CD4-positive, alpha-beta T cell treated with Interleukin-1 beta for 1 hour (primary cell): ENCODE results near the gene DSCAM.
"Not testable (repeated sequence)": the region's sequence is repeated elsewhere in the genome, so short reads cannot be mapped to it uniquely, and the experiment has no call there.

Source experiments
- DNase-seq, 2 donors: peaks; one replicate each; pipeline ENCODE4 v3.0.0-alpha.2; 2020 to 2022

Gene DSCAM

GRCh38 chr21:40200946-40201345 is 646.0 kb downstream of the DSCAM start:
- no peak for DNase-seq

- DNase-seq: no peak
Observed at GRCh38 chr21:40200126-40200525, 646.8 kb downstream of the DSCAM start.

GRCh38 chr21:40194185-40194980 is 652.6 kb downstream of the DSCAM start:
- no peak for DNase-seq

- no peak for DNase-seq
Observed at GRCh38 chr21:40191616-40192015, 655.3 kb downstream of the DSCAM start.

- no peak for DNase-seq
Observed at GRCh38 chr21:40191196-40191595, 655.8 kb downstream of the DSCAM start.

GRCh38 chr21:40187946-40188654 is 658.9 kb downstream of the DSCAM start:
- DNase-seq: no peak

- no peak for DNase-seq
Observed at GRCh38 chr21:40187244-40187643, 659.7 kb downstream of the DSCAM start.

- DNase-seq: no peak
Observed at GRCh38 chr21:40186045-40186444, 660.9 kb downstream of the DSCAM start.

- no peak for DNase-seq
Observed at GRCh38 chr21:40185208-40185607, 661.8 kb downstream of the DSCAM start.

GRCh38 chr21:40182491-40182890 is 664.5 kb downstream of the DSCAM start:
- DNase-seq: not testable (repeated sequence)

- no peak for DNase-seq
Observed at GRCh38 chr21:40179166-40179565, 667.8 kb downstream of the DSCAM start.

- no peak for DNase-seq
Observed at GRCh38 chr21:40178726-40179125, 668.2 kb downstream of the DSCAM start.

- DNase-seq: no peak
Observed at GRCh38 chr21:40177979-40178378, 669.0 kb downstream of the DSCAM start.

- no peak for DNase-seq
Observed at GRCh38 chr21:40176724-40177123, 670.2 kb downstream of the DSCAM start.

- no peak for DNase-seq
Observed at GRCh38 chr21:40173816-40174215, 673.1 kb downstream of the DSCAM start.

GRCh38 chr21:40169971-40170370 is 677.0 kb downstream of the DSCAM start:
- no peak for DNase-seq

GRCh38 chr21:40166291-40166843 is 680.6 kb downstream of the DSCAM start:
- no peak for DNase-seq

GRCh38 chr21:40165773-40166070 is 681.2 kb downstream of the DSCAM start:
- no peak for DNase-seq

GRCh38 chr21:40164905-40165772 is 681.8 kb downstream of the DSCAM start:
- no peak for DNase-seq

GRCh38 chr21:40162075-40162474 is 684.9 kb downstream of the DSCAM start:
- DNase-seq: no peak

- no peak for DNase-seq
Observed at GRCh38 chr21:40160911-40161310, 686.0 kb downstream of the DSCAM start.

GRCh38 chr21:40158366-40158765 is 688.6 kb downstream of the DSCAM start:
- DNase-seq: no peak

GRCh38 chr21:40155563-40155962 is 691.4 kb downstream of the DSCAM start:
- DNase-seq: no peak
